Coronary artery (tissue), 2 donors: ENCODE results near the gene STK32C.

Experiments used
- DNase-seq: peaks from one replicate; pipeline ENCODE4 v3.0.0-alpha.2; 2017; ENCODE audit warnings: low spot score
- H3K27ac ChIP-seq, 2 donors: fragments of 200-600 bp; sonication (generic); one replicate each; pipeline ENCODE4 v1.5.1; 2016 to 2019
- H3K4me3 ChIP-seq: fragments of 200-600 bp; sonication (generic); 2 replicates; pipeline ENCODE4 v1.5.1; 2016; ENCODE audit warnings: mild to moderate bottlenecking, moderate library complexity
- CTCF ChIP-seq: fragments of 200-600 bp; sonication (generic); IDR thresholded peaks from one replicate; pipeline ENCODE4 v1.5.1; 2019; ENCODE audit warnings: antibody characterized with exemption

Gene STK32C

GRCh38 chr10:132293813-132294520, 13.8 kb downstream of the STK32C start:
- no peak overlapping the region for H3K27ac ChIP-seq
- no peak overlapping the region for H3K4me3 ChIP-seq
- no peak for TF ChIP-seq CTCF
- no peak for DNase-seq

- DNase-seq: no peak
- H3K27ac ChIP-seq: no peak overlapping the region
- no peak for TF ChIP-seq CTCF
- H3K4me3 ChIP-seq: no peak overlapping the region
These were observed 14.4 kb downstream of the STK32C start for GRCh38 chr10:132293201-132293812.

GRCh38 chr10:132292287-132293200, 15.2 kb downstream of the STK32C start:
- no peak overlapping the region for H3K4me3 ChIP-seq
- DNase-seq: no peak
- TF ChIP-seq CTCF: no peak
- H3K27ac ChIP-seq: no peak overlapping the region

GRCh38 chr10:132291826-132292225, 15.9 kb downstream of the STK32C start:
- Histone ChIP-seq H3K4me3 (no peak overlapping the region), H3K27ac (no peak overlapping the region)
- no peak for DNase-seq
- TF ChIP-seq CTCF: no peak

GRCh38 chr10:132290631-132291030, 17.1 kb downstream of the STK32C start:
- no peak for DNase-seq
- H3K4me3 ChIP-seq: no peak overlapping the region
- TF ChIP-seq CTCF: no peak
- H3K27ac ChIP-seq: no peak overlapping the region

GRCh38 chr10:132289439-132289838, 18.3 kb downstream of the STK32C start:
- DNase-seq: no peak
- Histone ChIP-seq H3K4me3 (no peak overlapping the region), H3K27ac (no peak overlapping the region)
- no peak for TF ChIP-seq CTCF
